ENCODE data around the gene KIF5B.
"Not testable (repeated sequence)": the region's sequence is repeated elsewhere in the genome, so short reads cannot be mapped to it uniquely, and the experiment has no call there.

The KIF5B gene

DNA sequence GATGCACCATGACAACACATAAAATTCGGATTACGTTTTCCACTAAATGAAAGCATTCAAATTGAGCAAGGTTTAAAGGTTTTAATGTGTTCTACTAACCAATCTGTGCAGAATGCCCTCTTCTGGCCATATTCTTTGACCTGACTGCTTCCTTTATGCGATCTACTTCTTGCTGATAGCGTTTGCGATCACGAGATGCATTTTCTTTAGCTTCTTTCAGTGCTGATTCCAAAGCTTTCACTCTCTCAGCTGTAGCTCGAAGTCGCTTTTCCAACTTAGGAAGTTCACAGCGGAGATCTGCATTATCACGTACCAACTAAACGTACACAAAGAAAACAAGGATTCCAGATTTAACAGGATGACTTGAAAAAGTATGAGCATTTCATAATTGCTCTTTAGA, 39.2 kb downstream of the KIF5B start:
- DNase-seq (ENCODE audit: low read depth in 1 of 2, low spot score in 1 of 2) = no peak

DNA sequence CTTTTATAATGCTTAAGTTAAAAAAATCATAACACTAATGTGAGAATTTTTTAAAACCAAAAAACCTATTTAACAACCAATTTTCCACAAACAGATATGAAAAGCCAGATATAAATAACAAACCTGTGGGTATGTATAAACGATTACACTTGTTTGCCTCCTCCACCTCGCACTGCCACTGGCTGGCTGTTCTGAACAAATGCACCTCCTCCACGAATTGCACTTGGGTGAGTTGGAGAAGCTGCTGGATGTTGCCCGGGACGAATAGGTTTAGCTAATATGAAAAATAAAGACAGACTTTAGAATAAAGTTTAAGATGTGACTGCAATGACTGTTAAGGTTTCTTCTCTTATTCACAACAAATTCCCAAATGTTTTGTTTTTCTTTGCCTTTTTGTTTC, 40.8 kb downstream of the KIF5B start:
- DNase-seq (ENCODE audit: low read depth in 1 of 2, low spot score in 1 of 2) = no peak

DNA sequence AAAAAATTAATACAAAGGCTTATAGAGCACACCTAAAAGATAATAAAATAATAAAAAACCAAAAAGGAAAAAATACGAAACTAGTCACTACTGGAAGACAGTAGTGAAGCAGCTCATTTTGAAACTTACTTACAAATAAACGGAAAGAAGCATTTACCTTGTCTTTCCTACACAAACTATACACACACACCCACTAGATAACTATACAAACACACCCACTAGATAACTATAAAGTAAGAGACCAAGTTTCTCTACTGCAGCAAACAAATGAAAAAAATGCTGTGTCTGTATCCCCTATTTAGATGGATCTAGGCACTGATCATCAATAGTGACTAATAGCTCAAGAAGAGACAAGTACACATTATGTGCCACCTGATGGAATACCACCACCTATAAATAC, 49.2 kb downstream of the KIF5B start:
- no peak for DNase-seq (ENCODE audit: low read depth in 1 of 2, low spot score in 1 of 2)

DNA sequence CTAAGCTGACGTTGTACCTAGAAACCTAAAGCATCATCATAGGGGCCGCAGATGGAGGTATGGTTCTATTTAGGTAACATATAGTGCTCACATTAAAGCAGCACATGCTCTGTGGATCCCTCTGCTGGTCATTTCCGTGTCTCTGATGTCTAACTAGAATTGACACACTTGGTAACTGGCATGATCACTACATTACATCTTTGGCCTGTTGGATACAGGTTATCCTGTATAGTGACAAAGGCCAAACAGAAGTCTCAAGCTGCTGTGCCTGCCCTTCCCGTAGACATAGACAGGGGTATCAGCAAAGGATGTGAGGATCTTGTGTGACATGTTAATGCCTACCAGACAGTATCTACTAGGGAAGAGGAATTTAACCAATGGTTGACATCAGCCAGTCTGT, 51.2 kb downstream of the KIF5B start:
- DNase-seq (ENCODE audit: low read depth in 1 of 2, low spot score in 1 of 2) = peak in 1 of 2 donors; percentile 2

DNA sequence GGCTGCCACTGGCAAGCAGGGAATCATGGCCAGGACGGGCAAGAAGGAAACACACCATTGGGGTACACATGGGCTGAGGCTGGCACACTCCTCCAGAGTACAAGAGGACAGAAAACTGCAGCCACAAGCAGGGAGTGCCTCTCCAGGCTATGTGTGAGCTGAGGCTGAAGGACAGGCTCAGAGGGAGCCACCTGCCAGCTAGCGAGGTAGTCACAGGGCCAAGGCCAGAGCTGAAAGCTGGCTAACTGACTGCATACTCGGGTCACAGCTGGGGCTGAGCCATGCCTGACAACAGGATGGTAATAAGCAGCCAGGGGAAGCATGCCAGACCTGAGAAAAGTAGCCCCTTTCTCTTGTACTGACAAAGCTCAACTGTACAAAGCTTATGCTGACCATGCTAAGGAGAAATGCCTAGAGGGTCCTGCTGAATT, 52.0 kb downstream of the KIF5B start:
- no peak for DNase-seq (ENCODE audit: low read depth in 1 of 2, low spot score in 1 of 2)

DNA sequence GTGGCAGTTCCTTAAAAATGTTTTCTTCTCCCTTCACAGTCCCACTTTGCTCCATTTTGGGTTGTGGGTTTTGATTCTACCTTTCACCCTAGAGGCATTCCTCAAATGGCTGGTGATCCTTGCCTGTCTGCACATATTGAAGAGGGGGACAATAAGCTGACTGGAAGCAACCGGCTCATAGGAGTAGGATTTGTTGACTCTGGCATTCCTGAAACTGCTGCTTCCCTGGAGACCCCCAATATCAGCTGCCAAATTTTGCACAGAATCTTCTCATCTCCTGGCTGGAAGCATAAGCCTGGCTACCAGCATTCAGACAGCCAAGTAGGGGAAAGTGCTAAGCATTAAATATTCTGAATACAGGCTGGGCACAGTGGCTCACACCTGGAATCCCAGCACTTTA, 53.7 kb downstream of the KIF5B start:
- no peak for DNase-seq (ENCODE audit: low read depth in 1 of 2, low spot score in 1 of 2)

DNA sequence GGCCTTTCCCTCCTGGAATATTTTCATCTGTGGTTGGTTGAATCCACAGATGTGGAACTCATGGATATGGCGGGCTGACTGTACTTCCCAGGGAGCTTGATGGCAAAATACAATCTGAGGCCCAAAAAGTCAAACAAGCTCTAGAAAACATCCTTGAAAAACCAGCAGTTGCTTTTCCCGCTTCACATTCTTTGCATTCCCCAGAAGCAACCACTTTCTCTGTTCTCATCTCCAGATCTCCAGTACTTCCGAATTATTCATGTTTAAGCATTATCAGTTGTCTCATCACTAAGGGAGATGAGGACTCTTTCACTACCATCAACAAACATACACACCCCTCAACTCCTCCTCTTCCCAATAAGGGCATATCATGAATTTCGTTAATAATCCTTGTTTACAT, 55.3 kb downstream of the KIF5B start:
- no peak for DNase-seq (ENCODE audit: low read depth in 1 of 2, low spot score in 1 of 2)

DNA sequence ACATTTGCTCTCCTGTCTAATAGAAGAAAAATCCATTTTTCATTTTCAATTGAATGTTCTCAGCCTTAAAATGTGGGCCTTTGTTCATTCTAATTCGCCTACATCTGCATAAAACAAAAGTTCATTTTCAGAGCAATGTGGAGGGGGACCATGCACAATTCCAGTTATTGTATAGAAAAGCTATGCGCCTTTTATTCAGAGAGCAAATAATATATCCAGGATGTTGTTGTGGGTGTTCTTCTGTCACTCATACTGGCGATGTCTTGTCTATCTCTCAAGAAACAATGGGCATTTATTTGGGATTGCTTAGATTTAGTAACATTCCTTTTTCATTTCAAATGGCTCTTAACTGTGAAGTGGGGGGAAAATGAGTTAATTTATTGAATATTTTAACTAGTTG, 56.4 kb downstream of the KIF5B start:
- DNase-seq (ENCODE audit: low read depth in 1 of 2, low spot score in 1 of 2) = no peak

DNA sequence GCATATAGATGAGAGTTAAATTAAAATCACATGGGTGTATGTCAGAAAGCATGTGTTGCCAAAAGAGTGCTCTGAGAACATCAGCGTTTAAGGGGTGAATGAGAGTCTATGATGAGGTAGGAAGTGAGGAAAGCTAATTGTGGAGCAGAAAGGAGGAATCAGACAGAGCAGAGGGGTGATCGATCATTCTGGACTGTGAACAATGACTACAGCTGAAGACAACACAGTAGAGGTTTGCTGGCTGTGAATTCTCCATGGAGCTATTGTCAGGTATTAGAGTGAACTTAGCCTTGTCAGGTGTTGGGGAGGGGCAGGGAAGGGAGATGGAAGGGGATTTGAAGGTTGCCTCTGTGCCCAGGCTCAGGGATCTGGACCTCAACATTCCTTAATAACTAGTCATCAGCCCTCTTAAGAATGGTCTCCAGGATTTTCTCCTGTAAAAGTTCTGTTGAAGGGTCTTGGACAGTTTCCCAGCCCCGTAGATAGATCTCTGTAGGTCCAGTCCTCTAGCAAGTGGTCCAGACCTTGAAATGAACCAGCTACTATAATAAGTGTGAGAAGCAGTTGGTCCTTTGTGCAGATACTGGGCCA, 57.1 kb downstream of the KIF5B start:
- no peak for DNase-seq (ENCODE audit: low read depth in 1 of 2, low spot score in 1 of 2)

DNA sequence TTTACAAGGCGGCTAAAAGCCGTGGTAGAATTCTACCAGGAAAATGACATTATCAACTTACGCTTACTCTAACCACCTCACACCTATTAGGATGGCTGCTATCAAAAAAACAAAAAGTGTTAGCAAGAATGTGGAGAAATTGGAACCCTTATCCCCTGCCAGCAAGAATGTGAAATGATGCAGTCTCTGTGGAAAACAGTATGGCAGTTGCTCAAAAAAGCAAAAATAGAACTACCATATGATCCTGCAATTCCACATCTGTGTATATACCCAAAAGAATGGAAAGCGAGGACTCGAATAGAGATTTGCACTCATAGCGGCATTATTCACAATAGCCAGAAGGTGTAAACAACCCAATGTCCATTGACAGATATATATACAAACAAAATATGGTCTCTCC, 61.3 kb downstream of the KIF5B start:
- DNase-seq (ENCODE audit: low read depth in 1 of 2, low spot score in 1 of 2) = no peak

DNA sequence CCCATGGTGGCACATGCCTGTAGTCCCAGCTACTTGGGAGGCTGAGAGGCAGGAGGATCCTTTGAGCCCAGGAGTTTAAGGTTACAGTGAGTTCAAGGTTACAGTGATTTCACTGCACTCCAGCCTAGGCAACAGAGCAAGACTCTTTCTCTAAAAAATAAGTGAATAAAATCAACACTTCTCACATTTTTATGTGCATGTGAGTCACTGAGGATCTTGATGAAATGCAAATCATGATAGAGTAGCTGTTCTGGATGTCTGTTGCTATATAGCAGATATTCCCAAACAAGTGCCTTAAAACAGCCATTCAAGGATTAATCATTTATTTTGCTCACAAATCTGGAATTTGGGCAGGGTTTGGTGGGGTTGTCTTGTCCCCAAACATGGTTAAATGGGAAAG, 65.3 kb downstream of the KIF5B start:
- no peak for DNase-seq (ENCODE audit: low read depth in 1 of 2, low spot score in 1 of 2)

DNA sequence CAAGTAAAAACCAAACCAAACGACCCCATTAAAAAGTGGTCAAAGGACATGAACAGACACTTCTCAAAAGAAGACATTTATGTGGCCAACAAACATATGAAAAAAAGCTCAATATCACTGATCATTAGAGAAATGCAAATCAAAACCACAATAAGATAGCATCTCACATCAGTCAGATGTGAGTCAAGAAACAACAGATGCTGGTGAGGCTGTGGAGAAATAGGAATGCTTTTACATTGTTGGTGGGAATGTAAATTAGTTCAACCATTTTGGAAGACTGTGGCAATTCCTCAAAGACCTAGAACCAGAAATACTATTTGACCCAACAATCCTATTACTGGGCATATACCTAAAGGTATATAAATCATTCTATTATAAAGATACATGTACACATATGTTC, 68.4 kb downstream of the KIF5B start:
- not testable (repeated sequence) for DNase-seq (ENCODE audit: low read depth in 1 of 2, low spot score in 1 of 2)

DNA sequence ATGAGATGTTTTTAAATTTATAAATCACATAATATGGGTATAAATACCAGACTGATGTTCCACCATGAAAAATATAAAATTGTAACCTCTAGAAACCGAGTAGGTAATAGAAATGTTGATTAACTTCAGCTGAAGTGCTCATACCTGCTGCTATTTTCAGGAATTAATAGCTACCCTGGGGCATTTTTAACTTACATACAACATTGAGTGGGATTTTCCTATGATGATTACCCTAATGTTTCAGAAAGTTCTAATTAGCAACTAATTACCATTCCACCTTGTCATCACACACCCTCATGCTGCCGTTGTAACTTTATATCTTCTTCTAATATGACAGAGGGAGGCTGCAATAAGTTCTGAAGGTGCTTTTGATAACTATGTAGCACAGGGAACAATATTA, 74.1 kb downstream of the KIF5B start:
- no peak for DNase-seq (ENCODE audit: low read depth in 1 of 2, low spot score in 1 of 2)

DNA sequence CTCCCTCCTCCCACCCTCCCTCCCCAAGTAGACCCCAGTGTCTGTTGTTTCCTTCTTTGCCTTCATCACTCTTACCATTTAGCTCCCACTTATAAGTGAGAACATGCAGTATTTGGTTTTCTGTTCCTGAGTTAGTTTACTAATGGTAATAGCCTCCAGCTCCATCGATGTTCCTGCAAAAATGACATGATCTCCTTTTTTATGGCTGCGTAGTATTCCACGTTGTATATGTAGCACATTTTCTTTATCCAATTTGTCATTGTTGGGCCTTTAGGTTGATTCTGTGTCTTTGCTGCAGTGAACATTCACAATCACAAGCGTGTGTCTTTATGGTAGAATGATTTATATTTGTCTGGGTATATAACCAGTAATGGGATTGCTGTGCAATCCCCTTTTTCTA, 75.8 kb downstream of the KIF5B start:
- no peak for DNase-seq (ENCODE audit: low read depth in 1 of 2, low spot score in 1 of 2)

DNA sequence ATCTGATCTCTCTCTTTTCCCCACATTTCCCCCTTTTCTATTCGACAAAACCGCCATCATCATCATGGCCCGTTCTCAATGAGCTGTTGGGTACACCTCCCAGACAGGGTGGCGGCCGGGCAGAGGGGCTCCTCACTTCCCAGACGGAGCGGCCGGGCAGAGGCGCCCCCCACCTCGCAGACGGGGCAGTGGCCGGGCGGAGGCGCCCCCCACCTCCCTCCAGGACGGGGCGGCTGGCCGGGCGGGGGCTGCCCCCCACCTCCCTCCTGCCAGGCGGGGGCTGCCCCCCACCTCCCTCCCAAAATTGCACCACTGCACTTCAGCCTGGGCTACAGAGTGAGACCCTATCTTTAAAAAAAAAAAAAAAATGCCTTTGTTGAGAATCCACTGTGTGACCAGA, 77.2 kb downstream of the KIF5B start:
- DNase-seq (ENCODE audit: low read depth in 1 of 2, low spot score in 1 of 2) = not testable (repeated sequence)

DNA sequence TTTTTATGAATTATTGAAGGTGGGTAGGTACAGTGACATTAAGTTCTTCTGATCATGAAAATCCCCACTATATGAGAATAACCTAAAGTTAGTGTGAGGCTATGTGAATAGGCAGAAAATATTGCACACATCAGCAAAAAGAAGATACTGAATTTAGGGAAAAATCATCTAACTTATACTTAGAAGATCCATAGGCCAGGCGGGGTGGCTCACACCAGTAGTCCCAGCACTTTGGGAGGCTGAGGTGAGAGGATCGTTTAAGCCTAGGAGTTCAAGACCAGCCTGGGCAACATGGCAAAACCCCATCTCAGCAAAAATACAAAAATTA, 78.1 kb downstream of the KIF5B start:
- no peak for DNase-seq (ENCODE audit: low read depth in 1 of 2, low spot score in 1 of 2)

DNA sequence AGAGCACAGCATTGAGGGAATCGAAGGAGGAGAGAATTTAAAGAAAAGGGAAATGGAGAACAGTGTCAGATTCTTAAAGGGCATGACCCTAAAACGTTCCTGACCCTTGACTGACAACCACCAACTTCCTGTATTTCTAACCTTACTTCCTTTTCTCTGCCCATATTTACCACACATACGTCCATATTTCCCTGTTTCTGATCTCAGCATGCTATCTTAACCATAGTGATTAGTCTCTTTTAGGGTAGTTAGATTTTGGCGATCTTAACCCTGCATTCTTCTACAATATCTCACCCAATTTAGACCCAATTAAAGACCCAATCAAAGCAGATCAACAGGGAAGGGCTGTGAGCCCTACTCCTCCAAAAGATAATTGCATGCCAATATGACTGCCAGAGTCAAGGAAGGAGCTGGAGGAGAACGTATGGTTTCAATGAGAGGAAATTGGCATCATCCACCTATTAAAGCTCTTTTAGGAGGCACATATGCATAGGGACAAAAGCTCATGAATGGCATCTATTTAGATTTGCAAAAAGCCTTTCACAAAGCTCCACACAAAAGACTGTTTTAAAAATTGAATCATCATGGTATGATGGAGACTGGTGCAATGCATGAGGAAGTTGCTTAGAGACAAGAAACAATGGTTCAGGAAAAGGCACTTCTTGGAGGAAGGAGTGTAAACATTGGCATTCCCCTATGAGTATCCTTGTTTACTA, 78.6 kb downstream of the KIF5B start:
- DNase-seq (ENCODE audit: low read depth in 1 of 2, low spot score in 1 of 2) = no peak

DNA sequence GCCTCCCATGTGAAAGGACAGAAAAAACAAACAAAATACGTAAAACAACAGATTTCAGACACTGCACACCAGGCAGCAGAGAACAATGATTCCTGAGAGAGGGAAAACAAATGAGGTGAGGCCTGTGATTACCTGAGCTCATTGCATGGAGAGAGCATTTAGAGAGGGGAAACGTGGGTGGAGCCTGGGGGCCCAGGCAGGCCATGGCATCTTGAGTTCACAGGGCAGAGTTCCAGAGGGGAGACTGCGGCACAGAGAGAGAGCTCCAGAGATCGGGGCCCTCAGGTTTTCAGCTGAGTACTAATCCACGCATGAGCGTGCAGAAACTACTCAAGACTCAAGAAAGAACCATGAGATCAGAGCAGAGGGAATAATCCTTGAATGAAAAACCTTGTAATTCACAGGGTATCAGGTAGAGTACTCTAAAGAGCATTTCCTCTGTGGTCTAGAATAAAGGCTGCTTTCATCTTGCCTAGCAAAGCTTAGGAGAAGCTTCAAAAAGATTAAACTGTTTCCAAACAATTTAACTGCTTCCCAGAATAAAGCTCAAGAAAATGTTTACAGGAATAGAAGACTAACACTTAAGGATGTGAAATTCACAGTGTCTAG, 81.0 kb downstream of the KIF5B start:
- DNase-seq (ENCODE audit: low read depth in 1 of 2, low spot score in 1 of 2) = no peak

DNA sequence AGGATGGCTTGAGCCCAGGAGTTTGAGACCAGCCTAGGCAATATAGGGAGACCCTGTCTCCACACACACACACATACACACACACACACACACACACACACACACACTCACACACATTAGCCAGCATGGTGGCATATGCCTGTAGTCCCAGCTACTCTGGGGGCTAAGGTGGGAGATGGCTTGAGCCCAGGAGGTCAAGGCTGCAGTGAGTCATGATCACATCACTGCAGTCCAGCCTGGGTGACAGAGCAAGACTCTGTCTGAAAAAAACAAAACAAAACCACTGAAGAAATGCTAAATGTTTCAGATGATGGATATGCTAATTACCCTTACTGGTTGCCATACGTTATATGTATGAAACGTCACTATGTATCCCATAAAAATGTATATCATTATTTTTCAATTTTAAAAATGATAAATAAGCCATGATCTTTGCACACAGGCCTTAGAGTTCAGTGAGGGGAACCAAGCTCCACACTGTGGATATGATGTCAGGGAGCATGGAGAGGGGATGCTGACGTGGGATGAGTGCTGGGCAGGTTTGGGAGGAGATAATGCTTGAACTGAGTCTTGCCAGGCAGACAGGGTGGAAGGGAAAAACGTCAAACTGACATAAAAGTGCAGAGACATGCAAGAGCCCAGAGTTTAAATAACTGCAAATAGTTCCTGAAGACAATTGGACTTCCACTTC, 81.6 kb downstream of the KIF5B start:
- DNase-seq (ENCODE audit: low read depth in 1 of 2, low spot score in 1 of 2) = no peak

DNA sequence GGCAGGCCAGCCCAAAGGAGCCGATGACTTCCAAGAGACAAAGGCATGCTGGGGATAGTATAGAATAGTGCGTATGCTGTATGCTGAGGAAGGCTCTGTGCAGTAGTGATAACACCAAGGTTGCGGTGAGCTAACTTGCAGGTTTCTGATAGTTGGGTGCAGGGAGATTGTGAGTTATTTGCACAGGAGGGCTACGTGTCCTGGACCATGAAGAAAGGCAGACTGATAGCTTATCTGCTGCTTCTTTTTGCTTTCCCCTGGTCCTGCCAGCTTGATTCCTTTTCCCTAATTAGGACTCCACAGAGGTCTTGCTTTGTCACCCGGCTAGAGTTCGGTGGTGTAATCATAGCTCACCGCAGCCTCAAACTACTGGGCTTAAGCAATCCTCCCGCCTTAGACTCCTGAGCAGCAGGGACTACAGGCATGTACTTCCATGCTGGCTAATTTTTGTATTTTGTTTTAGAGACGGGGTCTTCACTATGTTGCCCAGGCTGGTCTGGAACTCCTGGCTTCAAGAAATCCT, 83.6 kb downstream of the KIF5B start:
- no peak for DNase-seq (ENCODE audit: low read depth in 1 of 2, low spot score in 1 of 2)

DNA sequence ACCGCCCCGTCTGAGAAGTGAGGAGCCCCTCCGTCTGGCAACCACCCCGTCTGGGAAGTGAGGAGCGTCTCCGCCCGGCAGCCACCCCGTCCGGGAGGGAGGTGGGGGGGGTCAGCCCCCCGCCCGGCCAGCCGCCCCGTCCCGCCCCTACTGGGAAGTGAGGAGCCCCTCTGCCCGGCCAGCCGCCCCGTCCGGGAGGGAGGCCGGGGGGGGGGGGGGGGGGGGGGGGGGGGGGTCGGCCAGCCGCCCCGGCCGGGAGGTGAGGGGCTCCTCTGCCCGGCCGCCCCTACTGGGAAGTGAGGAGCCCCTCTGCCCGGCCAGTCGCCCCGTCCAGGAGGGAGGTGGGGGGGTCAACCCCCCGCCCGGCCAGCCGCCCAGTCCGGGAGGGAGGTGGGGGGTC, 86.4 kb downstream of the KIF5B start:
- DNase-seq (ENCODE audit: low read depth in 1 of 2, low spot score in 1 of 2) = not testable (repeated sequence)

DNA sequence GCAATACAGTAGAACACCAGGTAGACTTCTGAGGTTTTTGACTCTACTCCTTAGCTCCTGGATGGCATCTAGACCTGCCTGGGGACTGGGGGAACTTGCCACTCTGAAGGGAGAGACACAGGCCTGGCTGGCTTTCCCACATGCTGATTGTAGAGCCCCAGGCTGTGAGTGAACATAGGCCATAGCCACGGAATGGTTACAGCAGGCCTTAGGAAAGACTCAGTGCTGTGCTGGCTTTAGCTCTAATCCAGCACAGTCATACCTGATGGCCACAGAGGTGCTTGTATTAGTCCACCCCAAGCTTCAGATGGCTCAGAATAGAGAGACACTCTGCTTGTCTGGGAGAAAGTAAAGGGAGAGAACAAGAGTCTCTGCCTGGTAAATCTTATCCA, 92.6 kb downstream of the KIF5B start:
- DNase-seq (ENCODE audit: low read depth in 1 of 2, low spot score in 1 of 2) = no peak
